PFSK-1 (cell line): ENCODE data around the gene HPCAL4.

Experiments
- FOXP2 ChIP-seq: optimal IDR thresholded peaks from 2 replicates; pipeline ENCODE3; 2011; ENCODE audit warnings: borderline replicate concordance, control low read depth, inconsistent platforms; ENCODE audit not compliant: insufficient read depth; ENCODE audit errors: extremely low read length, extremely low read depth
- POLR2AphosphoS5 ChIP-seq: IDR thresholded peaks from 2 replicates; pipeline ENCODE4 v1.6.1; 2012; ENCODE audit warnings: low read depth, mild to moderate bottlenecking, control low read depth, low read length, moderate library complexity
- REST ChIP-seq, 2 experiments: IDR thresholded peaks; 2 replicates each; pipeline versions ENCODE4 v1.6.1 to v1.8.0; 2011 to 2012; ENCODE audit warnings: low read depth in 2 of 2, low read length in 2 of 2, control low read depth in 1 of 2, inconsistent platforms in 1 of 2, mild to moderate bottlenecking in 1 of 2, moderate library complexity in 1 of 2; ENCODE audit not compliant: insufficient read depth in 1 of 2
- SIN3A ChIP-seq: IDR thresholded peaks from 2 replicates; pipeline ENCODE4 v1.6.1; 2012; ENCODE audit warnings: mild to moderate bottlenecking, low read length, moderate library complexity, borderline replicate concordance; ENCODE audit not compliant: insufficient read depth
- TAF1 ChIP-seq: IDR thresholded peaks from 2 replicates; pipeline ENCODE4 v1.6.1; 2012; ENCODE audit warnings: low read length, control low read depth, borderline replicate concordance; ENCODE audit not compliant: insufficient read depth

HPCAL4 gene

GRCh38 chr1:39655578-39656268 is 35.5 kb downstream of the HPCAL4 start:
- TF ChIP-seq FOXP2 (no peak), TAF1 (no peak), REST (IDR thresholded peaks at IDR 0.05; ENCODE audit: insufficient read depth in 1 of 2, low read depth in 2 of 2, low read length in 2 of 2) (no peak), SIN3A (no peak), POLR2AphosphoS5 (no peak)

- TF ChIP-seq REST (IDR thresholded peaks at IDR 0.05; ENCODE audit: insufficient read depth in 1 of 2, low read depth in 2 of 2, low read length in 2 of 2) (no peak), TAF1 (no peak), SIN3A (no peak)
Measured at GRCh38 chr1:39654291-39654690, 36.9 kb downstream of the HPCAL4 start.

GRCh38 chr1:39653546-39654031 is 37.6 kb downstream of the HPCAL4 start:
- TF ChIP-seq TAF1 (no peak), FOXP2 (no peak), SIN3A (no peak), REST (IDR thresholded peaks at IDR 0.05; ENCODE audit: insufficient read depth in 1 of 2, low read depth in 2 of 2, low read length in 2 of 2) (no peak), POLR2AphosphoS5 (no peak)

GRCh38 chr1:39652554-39652953 is 38.7 kb downstream of the HPCAL4 start:
- no peak for TF ChIP-seq SIN3A
- TF ChIP-seq POLR2AphosphoS5 = no peak

- TF ChIP-seq TAF1 = no peak
- TF ChIP-seq POLR2AphosphoS5 = no peak
- TF ChIP-seq SIN3A = no peak
- TF ChIP-seq FOXP2 = no peak
- no peak for TF ChIP-seq REST (IDR thresholded peaks at IDR 0.05; ENCODE audit: insufficient read depth in 1 of 2, low read depth in 2 of 2, low read length in 2 of 2)
Measured at GRCh38 chr1:39652105-39652504, 39.1 kb downstream of the HPCAL4 start.
